ENCODE data around the gene CPA5. TPM values are rescaled to one million over a fixed set of nuclear protein-coding genes. Genes with fewer than 3 reads are reported as not detected.

CPA5 gene
- total and polyA plus RNA-seq, 10 of the 15 experiments (the other 5 are each of a cell fraction or from before 2014, with no cell fraction given) = 0.06 to 0.52 (median 0.29) TPM; not detected in 2

DNA sequence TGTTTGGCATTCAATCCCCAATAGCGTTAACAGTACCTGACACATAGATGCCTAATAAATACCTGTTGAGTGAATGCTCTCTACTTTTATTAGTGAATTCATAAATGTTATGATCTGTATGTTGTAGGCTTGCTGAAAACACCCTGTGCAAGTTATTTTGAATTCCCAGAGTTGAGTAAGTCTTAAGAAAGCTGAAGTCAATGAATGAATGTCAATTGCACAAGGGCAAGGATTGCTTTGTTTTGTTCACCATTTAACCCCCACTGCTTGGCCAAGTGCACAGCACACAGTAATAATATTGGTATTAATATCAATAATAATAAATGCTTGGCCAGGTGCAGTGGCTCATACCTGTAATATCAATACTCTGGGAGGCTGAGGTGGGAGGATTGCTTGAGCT lies 45.9 kb downstream of the CPA5 start (continued):
- TF ChIP-seq NBN (IDR thresholded peaks at IDR 0.05) = no peak
- no peak for TF ChIP-seq MTA2 (IDR thresholded peaks at IDR 0.05; ENCODE audit: low read depth)
- no peak for TF ChIP-seq DPF2 (IDR thresholded peaks at IDR 0.05)

DNA sequence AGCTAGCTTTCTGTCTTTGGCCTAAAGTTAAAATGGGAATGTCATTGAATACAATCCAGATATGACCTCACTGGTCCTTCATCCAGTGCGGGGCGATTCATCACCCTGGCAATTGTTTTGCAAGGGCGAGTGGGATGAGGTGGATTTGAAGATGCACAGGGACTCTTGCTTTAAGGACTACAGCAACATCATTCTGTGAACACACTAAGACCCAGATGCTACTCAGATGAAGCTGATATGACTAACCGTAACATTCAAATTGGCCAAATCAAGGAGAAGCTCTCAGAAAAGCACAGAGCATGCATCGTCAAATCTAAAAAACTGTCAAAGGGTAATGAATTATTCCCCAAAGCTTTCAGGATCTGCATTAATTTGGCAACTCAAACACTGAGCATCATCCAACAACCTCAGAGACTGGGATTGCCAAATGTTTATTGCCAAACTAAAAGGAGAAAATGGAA lies 48.5 kb downstream of the CPA5 start:
- ChIA-PET SMC1A (ENCODE audit: uncharacterized antibody, unreplicated experiment) (interaction anchor here (0.7 to 1.2 kb wide), 6 partner anchors 10 to 83 kb away, joined by 3 to 4 read pairs (median 3); no protein-coding TSS in a partner anchor), CTCF (interaction anchor here (0.6 to 0.8 kb wide), 2 partner anchors 94 to 521 kb away, joined by 4 to 5 read pairs; no protein-coding TSS in a partner anchor), RAD21 (ENCODE audit: unreplicated experiment) (no interaction called here), POLR2A (interaction anchor here (0.6 kb wide), 1 partner anchor 42 kb away, joined by 3 read pairs; no protein-coding TSS in a partner anchor)
- intact Hi-C loops (cut with micrococcal nuclease; ENCODE audit: unreplicated experiment) (no loop called here), in situ Hi-C loops (cut with MboI) (no loop called here)
- WGBS (ENCODE audit: insufficient coverage, insufficient replicate concordance, low lambda C conversion rate, missing lambda C conversion rate) = 43% methylated on average over 5 of the region's 5 CpGs
- no peaks in the 10 kb centered on the region for H4K20me1 ChIP-seq (ENCODE audit: control insufficient read depth, insufficient read depth)
- DNase-seq (ENCODE audit: low read depth, low spot score) = no peak
- no peaks in the 10 kb centered on the region for H3K36me3 ChIP-seq (ENCODE audit: control insufficient read depth in 2 of 2, insufficient read depth in 2 of 2, low read length in 1 of 2)
- peaks cover 15% of the 10 kb centered on the region for H3K4me1 ChIP-seq (ENCODE audit: control insufficient read depth, insufficient read depth, low read length)
- no peak overlapping the region for H3K9ac ChIP-seq (ENCODE audit: control insufficient read depth, insufficient read depth, low read length)
- H3K79me2 ChIP-seq (ENCODE audit: control insufficient read depth, insufficient read depth, low read length) = no peaks in the 10 kb centered on the region
- no peak overlapping the region for H3K4me2 ChIP-seq (ENCODE audit: control insufficient read depth, insufficient read depth)
- no peak overlapping the region; the same call in 1 of the 2 replicates for H2AFZ ChIP-seq (ENCODE audit: control insufficient read depth, low read depth, low read length)
- H3K27ac ChIP-seq (ENCODE audit: control insufficient read depth, insufficient read depth) = no peak overlapping the region
- no peaks in the 10 kb centered on the region for H3K9me3 ChIP-seq (replicated peaks; ENCODE audit: control insufficient read depth, insufficient read depth, low read length)
- H3K27me3 ChIP-seq (replicated peaks in 1 of 2; ENCODE audit: control insufficient read depth in 2 of 2, insufficient read depth in 2 of 2, low read length in 1 of 2) = no peaks in the 10 kb centered on the region
- no peak for ATAC-seq
- FAIRE-seq = no peak
- TF ChIP-seq ZNF622 (IDR thresholded peaks at IDR 0.05) (no peak), ZNF207 (IDR thresholded peaks at IDR 0.05; ENCODE audit: borderline replicate concordance) (no peak), KDM1A (IDR thresholded peaks at IDR 0.05; ENCODE audit: borderline replicate concordance) (no peak), SMARCA5 (IDR thresholded peaks at IDR 0.05) (no peak), TARDBP (IDR thresholded peaks at IDR 0.05; ENCODE audit: borderline replicate concordance) (no peak), SMAD5 (IDR thresholded peaks at IDR 0.05; ENCODE audit: low read depth) (no peak), PAX8 (IDR thresholded peaks at IDR 0.05) (no peak)
- TF ChIP-seq, protein P1, sequence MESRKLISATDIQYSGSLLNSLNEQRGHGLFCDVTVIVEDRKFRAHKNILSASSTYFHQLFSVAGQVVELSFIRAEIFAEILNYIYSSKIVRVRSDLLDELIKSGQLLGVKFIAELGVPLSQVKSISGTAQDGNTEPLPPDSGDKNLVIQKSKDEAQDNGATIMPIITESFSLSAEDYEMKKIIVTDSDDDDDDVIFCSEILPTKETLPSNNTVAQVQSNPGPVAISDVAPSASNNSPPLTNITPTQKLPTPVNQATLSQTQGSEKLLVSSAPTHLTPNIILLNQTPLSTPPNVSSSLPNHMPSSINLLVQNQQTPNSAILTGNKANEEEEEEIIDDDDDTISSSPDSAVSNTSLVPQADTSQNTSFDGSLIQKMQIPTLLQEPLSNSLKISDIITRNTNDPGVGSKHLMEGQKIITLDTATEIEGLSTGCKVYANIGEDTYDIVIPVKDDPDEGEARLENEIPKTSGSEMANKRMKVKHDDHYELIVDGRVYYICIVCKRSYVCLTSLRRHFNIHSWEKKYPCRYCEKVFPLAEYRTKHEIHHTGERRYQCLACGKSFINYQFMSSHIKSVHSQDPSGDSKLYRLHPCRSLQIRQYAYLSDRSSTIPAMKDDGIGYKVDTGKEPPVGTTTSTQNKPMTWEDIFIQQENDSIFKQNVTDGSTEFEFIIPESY (IDR thresholded peaks at IDR 0.05) = no peak
- TF ChIP-seq, protein P2, sequence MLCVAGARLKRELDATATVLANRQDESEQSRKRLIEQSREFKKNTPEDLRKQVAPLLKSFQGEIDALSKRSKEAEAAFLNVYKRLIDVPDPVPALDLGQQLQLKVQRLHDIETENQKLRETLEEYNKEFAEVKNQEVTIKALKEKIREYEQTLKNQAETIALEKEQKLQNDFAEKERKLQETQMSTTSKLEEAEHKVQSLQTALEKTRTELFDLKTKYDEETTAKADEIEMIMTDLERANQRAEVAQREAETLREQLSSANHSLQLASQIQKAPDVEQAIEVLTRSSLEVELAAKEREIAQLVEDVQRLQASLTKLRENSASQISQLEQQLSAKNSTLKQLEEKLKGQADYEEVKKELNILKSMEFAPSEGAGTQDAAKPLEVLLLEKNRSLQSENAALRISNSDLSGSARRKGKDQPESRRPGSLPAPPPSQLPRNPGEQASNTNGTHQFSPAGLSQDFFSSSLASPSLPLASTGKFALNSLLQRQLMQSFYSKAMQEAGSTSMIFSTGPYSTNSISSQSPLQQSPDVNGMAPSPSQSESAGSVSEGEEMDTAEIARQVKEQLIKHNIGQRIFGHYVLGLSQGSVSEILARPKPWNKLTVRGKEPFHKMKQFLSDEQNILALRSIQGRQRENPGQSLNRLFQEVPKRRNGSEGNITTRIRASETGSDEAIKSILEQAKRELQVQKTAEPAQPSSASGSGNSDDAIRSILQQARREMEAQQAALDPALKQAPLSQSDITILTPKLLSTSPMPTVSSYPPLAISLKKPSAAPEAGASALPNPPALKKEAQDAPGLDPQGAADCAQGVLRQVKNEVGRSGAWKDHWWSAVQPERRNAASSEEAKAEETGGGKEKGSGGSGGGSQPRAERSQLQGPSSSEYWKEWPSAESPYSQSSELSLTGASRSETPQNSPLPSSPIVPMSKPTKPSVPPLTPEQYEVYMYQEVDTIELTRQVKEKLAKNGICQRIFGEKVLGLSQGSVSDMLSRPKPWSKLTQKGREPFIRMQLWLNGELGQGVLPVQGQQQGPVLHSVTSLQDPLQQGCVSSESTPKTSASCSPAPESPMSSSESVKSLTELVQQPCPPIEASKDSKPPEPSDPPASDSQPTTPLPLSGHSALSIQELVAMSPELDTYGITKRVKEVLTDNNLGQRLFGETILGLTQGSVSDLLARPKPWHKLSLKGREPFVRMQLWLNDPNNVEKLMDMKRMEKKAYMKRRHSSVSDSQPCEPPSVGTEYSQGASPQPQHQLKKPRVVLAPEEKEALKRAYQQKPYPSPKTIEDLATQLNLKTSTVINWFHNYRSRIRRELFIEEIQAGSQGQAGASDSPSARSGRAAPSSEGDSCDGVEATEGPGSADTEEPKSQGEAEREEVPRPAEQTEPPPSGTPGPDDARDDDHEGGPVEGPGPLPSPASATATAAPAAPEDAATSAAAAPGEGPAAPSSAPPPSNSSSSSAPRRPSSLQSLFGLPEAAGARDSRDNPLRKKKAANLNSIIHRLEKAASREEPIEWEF (IDR thresholded peaks at IDR 0.05; ENCODE audit: insufficient replicate concordance, low read depth, low read length) = no peak
- BruUV-seq (replicated peaks) = no TSS peak
- no peak overlapping the region for H3K4me3 ChIP-seq

All from GM12878 (cell line).